Stimulated activated CD4-positive, alpha-beta T cell treated with anti-CD3 and anti-CD28 coated beads, TNF-alpha, amount 100 ng/mL, for 24 hours (primary cell): ENCODE data around the gene HS3ST3B1.

Source experiments
- DNase-seq, 3 experiments: peaks; one replicate each; pipeline ENCODE4 v3.0.0-alpha.2; 2020; ENCODE audit warnings: low read depth in 3 of 3

Gene HS3ST3B1

DNA sequence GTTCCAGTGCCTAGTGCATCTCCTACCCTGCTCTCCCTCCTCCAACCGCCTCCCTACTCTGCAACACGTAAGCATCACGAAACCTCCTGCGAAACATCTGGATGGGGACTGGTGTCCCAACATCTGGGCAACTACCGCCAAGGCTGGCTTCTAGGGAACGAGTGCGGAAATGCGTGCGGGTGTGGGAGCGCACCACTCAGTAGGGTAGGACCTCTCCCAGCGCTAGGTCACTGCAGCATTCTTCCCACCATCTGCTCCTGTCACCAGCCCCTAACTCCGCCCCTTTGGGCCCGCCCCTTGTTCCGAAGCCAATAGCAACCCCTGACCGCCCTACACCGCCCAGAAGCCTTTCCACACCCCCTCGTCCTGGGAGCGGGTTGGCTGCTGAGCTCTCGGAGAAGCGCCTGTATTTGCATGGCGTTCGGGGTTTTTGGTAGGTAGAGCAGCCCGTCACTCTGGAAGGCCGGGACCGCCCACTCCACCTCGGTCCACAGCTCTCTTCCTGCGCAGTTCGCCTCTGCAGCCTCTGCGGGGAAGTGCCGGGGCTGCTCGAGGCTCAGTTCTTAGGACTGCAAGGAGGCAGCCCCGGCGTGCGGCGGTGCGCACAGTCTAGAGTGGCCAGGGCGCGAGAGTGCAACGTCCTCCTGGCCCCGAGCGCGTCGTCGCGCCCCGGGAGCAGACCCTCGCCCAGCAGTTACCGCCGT is at the start of gene HS3ST3B1:
Gene HS3ST3B1, plus strand, starts transcription at position 507 of the 704 bp plus-strand sequence. CDS start 438 bp downstream, outside the sequence.
- peak; percentile 99 to 100 (median 99) for DNase-seq

DNA sequence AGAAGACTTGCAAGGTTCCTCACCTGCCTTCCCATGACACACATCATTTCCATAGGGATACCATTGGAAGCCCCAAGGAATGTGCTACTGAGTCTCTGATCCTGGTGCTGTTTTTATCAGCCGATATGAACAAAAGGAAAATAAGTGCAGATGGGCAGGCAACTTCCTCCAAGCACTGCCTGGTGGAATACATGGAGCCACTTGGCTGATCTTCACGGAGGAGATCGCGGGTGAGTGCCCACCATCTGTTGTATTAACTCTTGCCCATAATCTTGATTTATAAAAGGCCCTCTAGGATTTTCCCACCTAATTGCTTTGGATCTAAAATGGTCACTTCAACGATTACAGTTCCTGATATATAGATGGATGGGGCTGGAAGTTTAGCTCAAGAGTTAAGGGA is 39.5 kb upstream of the HS3ST3B1 start:
- DNase-seq, result no peak

DNA sequence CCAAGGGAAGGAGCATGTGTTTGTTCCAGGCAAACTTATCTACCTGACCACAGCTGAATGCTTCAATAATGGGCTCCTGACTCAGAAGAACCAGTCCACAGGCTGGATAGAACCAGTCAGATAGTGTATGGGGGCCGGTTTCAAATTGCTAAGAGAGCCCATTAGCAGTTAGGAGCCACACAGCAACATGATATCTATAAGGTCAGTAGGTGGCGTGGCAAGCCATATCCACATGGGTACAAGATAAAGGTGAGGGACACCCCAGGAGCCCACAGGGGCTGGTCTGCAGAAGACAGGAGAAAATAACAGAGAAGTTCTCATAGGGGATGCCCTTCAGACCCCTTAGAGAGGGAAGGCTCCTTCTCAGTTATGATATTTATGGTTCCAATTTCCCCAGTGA is 32.6 kb upstream of the HS3ST3B1 start:
- DNase-seq, result peak in 1 of 3 experiments; percentile 0

DNA sequence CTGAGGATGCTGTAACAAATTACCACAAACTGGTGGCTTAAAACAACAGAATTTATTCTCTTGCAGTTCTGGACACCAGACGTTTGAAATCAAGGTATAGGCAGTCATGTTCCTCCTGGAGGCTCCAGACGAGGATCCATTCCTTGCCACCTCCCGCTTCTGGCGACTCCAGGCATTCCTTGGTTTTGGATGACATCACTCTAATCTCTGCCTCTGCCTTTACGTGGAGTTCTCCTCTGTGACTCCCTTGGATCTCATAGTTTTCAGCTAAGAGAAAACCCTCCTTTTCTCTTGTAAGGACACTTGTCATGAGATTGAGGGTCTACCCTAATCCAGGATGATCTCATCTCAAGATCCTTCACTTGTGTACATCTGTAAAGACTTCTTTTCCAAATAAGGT is 31.4 kb upstream of the HS3ST3B1 start:
- DNase-seq, result no peak

DNA sequence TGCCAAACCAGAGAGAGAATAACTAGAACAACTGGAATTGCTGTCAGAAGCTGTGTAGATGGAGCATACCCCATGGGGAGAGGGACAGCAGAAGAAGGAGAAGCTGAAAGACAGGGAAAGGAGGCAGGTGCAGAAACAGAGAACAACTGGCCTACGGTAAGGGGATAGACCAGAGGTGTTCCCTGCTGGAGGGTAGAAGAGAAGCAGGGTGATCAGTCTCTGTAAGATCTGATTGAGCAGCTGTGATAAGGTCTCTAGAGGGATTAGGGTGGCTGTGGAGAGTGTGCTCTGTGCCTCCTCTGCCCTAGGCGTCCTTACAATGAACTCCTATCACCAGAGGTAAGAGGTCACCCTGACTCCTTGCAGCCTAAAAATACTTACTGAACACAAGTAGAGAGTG is 30.4 kb upstream of the HS3ST3B1 start:
- DNase-seq, result no peak

DNA sequence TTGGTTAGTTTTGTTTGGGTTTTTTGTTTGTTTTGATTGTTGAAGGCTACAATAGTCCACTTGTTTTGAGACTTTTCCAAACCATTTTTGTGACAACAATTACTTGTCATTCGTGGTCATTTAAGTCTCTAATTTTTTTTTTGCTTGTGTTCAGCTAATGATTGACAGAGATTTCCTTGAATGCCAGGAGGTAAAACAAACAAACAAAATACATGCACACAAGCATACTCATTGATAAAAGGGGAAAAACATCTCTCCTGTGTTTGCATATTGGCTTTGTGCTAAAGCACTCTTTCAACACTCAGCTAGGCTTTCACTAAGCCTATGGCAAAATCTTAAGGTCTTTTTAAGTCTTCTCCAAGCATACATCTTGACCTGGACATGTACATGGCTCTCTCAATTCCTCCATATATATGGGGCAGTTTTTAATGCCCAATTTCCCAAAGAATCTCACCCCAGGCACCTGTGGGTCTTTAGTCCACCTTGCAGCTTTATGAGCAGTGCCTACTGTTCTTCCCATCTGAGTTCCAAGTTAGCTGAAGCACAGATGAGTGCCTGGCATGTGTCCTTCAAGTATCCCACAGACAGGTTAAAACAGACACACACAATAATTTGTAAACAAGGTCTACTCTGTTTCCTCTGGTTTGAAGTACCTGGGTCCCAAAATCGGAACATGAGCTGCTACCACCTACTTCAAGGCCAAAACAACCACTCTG is 24.2 kb upstream of the HS3ST3B1 start:
- DNase-seq, result no peak

DNA sequence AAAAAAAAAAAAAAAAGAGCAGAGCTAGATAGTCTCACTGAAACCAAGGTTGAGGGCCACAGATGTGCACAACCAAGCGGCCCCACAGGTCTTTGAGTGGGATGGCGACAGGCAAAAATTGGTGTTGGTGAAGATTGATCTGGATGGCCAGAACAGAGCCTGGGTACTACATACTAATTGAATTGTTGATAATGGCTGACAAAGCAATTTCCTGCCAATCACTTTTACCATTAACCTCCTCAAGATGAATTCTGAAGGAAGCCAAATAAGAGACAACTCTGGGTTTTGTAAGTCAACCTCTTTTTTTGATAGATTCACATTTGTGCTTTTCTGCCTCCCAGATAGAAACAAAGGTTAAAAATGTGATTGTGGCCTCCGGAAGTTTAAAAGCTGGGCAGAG is 19.4 kb upstream of the HS3ST3B1 start:
- DNase-seq, result no peak

DNA sequence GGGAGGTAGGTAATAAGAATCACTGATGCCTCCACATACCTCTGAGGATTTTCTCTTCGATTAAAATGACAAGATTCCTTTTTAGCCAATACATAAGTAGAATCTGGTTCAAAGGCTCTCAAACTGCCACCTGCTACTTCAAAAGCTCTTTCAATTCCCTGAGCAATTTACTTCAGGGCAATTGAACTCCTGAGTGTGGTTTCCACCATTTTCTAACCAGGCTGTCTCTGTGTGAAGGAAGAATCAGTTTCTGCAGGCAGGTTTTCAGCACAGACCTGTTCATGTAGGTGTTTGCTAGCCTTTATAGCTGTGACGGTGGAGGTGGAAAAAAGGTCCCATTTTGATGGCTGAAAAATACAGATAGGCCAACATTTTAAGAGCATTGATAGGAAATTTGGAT is 18.2 kb upstream of the HS3ST3B1 start:
- no peak for DNase-seq

DNA sequence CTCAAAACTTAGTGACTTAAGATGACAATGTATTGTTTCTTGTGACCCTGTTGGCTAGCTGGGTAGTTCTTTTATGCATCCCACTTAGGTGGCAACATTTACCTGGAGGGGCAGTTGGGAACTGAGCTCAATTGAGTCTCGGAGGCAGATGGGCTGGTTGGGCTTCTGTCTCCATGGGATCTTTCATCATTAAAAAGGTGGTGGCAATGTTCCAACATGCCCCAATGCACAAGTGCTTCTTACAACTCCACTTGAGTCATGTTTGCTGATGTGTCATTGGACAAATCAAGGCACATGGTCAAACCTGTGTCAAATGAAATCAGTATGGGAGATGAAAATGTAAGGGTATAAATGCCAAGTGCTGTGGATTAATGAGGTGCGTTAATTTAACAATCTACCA is 11.7 kb upstream of the HS3ST3B1 start:
- no peak for DNase-seq

DNA sequence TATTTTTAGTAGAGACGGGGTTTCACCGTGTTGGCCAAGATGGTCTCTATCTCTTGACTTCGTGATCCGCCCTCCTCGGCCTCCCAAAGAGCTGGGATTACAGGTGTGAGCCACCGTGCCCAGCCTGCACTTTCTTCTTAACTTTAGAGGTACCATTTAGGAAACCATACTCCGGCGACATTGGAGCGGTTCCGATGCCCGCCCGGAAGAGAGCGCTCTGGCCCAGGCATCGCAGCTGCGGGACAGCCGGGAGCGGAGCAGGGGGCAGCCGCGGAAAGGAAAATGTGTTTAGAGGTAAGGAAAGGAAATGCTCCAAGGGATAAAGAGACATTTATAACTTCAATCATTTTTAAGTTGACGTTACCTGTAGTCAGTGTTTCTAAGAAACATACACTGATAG is 6.0 kb upstream of the HS3ST3B1 start:
- no peak for DNase-seq

DNA sequence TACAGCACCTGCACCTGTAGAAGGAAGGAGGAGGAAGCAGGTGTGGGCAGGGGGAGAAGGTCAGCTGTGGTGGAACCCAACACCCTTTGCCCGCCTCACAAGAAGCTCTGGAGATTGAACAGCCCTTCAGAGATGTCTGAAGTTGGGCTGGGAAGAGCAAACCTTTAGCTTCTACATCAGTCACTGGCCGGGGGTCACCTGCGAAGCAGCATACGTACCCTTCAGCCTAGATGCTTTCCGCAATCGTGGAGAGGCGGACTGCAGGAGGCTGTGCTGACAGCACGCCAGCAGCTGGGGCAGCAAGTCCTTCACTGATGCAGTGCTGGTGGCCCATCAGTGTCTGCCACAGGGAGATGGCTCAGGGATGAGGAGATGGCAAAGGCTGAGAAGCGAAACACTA is 5.2 kb upstream of the HS3ST3B1 start:
- DNase-seq, result no peak

DNA sequence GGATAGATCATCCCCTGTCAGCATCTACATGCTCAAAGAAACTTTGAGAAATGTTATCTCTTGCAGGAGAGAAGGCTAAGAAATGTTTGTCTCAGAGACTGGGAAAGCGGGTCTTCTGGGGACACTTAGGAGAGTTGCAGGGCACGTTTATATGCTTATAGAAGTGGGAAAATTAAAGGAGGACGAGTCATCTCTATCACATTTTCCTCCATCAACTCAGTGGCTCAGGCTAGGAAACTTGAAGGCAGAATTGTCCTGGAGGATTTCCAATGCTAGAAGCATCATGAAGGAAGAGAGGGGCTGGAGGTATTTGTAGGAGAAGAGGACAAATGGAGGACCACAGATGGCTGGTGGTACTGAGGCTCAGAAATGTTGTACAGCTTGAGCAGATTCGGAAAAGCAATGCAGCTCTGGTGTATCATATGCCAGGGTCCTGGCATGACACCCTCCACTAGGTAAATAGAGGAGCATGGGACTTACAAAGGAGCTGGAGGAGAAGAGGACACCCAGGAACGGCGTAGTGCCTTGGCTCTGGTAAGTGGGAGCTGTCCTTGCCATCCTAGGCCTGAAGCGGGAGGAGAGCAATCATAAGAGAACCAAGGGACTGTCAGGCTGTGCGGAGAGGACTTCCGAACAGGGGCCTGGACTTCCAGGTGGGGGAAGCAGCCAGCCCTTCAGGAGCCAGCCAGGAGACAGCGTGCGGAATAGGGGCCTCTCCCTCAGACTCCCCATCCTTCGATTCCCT is 4.5 kb upstream of the HS3ST3B1 start:
- no peak for DNase-seq

DNA sequence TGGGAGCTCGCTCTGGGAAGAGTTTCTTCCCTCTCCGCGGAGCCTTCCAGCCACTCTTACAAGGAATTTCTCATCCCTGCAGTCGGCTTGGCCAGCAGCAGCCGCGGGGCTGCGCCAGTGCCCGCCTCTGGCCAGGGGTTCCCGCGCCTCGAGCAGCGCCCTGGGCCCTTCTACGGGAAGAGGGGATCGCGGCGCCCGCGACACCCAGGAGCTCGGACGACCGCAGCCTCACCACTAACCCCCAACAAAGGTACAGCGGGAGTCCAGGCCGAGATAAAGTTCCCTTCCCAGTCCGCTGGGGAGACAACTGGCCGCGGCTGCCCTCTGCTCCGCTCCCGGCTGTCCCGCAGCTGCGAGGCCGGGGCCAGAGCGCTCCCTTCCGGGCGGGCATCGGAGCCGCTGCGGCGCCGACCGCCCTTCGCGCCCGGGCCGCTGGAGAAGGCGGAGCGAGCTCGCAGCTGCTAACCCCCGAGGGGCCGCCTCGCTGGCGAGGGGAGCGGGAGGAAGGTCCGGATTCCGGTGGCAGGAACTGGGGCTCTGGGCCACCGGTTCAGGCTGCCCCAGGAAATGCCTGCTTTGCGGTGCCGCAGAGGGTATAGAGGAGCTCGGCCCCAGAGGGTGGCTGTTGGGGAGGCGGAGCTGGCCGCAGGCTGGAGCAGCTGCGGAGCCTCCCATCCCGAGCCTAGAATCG is 3.6 kb upstream of the HS3ST3B1 start:
- DNase-seq, result no peak

DNA sequence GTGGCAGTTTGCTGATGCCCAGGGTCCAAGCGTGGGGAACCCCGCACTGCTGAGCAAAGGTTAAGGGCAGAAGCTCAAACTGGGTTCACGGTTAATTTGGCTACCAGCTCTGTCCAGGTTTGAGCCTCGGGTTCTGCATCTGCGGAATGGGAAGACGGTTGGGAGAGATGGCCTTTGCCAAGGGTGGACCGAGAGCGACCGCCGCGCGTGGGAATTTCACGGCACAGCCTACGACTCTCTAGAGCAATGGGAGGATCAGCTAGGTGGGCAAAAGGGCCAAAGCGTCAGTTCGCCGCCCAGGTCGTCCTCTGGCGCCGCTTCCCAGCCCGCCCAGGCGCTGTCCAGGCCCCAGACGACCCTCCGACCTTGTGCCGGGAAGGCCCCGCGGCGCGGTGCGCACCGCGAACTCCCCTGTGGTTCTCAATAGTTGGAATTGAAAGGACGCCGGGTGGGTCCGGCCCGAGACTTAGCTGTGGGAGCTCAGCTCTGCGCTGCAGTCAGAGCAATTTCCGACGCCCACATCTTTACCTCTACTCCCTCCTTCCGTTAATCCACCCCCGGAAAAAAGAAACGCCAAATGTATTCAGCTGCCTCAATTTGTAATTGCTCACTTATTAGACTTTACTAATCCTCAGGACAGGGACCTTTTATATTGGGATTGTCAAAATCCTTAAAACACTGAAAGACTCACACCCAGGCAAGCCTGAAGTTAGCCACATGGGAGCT is 2.5 kb upstream of the HS3ST3B1 start:
- no peak for DNase-seq

DNA sequence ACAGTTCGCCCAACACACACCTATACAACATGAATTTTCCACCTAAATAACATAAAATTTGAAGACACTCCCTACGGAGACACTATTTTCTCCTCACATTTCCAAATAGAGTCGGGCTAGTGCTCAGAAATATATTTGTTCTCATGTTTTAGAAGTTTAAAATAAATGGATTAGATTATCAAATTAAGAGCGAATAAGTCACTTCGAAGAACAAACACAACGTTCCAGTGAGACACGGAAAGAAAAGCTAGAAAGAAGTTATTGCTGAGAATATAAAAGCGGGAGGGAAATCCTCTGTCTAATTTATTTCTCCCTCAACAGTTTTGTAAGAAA is 2.0 kb upstream of the HS3ST3B1 start:
- no peak for DNase-seq

DNA sequence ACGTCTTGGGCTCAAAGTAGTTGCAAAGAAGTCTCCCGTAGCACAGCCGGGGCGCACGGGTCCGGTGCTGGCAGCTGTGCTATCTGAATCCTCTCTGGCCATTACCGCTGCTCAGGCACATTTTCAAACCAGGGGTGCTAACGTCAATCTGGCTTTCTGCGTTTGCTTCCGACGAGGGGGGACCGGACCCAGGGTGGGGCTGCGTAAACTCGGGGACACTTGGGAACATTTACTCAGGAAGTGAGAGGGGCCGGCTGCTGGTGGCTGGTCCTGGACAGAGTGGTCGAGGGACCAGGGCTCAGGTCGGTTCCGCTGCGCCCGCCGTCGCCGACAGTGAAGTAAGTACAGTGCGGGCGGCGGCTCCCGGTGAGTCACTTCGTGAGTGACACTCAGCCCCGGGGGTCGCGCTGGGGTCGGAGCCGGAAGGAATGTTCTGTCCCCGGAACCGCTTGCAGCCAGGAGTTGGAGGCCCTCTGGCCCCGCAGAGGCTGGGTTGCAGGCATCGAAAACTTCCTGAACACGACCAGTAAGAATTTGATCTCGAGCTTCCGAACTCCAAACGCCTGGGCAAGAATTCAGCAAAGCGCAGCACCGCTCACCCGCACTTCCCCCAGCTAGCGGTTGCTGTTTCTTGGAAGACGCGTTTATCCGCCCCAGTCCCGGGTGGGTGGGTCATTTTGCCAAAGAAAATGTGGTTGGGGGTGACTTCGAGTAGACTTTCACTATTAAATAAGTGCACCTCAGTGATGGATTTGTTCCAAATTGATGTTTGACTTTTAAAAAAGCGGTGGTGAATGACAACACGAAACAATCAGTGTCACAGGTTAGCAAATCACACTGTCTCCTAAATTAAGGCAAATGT is 1.4 kb upstream of the HS3ST3B1 start:
- DNase-seq, result no peak

DNA sequence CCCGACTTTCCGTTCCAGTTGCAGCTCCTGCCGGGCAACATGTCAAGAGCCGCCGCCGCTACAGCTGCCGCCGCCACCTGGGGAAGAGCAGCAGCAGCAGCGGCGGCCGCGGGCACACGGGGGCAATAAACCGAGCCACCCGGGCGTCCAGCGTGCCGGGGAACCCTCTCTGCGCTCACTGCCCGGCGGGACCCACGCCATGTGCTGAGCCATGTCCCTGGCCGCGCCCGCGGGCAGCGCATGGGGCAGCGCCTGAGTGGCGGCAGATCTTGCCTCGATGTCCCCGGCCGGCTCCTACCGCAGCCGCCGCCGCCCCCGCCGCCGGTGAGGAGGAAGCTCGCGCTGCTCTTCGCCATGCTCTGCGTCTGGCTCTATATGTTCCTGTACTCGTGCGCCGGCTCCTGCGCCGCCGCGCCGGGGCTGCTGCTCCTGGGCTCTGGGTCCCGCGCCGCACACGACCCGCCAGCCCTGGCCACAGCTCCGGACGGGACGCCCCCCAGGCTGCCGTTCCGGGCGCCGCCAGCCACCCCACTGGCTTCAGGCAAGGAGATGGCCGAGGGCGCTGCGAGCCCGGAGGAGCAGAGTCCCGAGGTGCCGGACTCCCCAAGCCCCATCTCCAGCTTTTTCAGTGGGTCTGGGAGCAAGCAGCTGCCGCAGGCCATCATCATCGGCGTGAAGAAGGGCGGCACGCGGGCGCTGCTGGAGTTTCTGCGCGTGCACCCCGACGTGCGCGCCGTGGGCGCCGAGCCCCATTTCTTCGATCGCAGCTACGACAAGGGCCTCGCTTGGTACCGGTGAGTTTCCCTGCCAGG is 604 bp downstream of the HS3ST3B1 start:
- peak in 1 of 3 experiments; percentile 42 for DNase-seq

DNA sequence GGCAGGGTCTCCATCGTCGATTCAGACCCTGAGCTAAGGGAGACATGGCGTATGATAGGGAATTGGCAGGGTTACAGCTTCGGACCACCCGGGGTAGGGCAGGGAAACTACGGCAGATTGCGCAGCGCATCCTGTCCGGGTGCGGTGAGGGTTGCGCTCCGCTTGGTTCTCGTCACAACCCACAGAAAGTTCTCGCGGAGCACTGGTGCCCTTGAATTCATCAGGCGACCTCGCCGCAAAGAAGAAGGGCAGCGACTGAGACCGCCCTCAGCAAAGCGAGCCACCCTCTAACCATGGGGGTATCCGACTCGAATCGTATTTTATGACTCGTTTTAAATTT is 1.2 kb downstream of the HS3ST3B1 start:
- peak; percentile 36 to 57 (median 40) for DNase-seq

DNA sequence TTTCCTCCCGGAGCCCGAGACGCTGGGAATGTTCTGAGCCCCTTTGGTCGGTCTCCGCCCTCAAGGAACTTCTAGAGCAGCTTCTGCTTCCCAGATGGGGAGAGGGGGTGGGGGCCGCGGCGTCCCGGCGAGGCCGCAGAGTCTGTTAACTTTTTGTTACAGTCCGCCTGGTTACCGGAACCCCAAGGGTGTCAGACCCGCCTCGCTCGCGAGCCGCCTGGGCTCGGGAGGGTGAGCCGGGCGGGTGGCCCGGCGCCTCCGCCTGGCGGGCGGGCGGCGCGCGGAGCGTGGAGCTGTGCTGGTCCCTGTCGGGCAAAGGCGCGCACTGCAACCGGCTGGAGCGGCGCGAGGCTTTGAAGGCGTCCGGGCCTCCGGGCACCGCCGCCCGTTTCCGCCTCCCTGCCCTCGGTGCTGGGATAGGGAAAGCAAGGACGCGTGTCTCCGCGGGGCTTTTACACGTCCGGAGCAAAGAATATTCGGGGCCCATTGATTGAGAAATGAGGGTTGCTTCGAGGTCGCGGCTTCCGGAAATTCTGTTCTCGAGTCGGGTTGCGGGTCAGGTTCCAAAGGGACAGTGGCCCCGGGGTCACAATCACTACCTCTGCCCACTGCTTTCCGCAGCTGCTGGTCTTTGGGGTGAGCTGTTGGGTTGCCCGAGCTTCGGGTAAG is 1.7 kb downstream of the HS3ST3B1 start:
- peak; percentile 69 to 79 (median 70) for DNase-seq
